SK-N-SH treated with all-trans-retinoic acid at 6 μM for 48 hours (cell line): ENCODE results near the gene SARNP.
A peak's percentile ranks its signal among the peaks of the same experiment; 100 is the strongest.

Experiments
- ATAC-seq: fragments of 200-7000 bp; cut with Tn5 transposase; 3 replicates; pipeline ENCODE4 v1.9.1; 2020; ENCODE audit warnings: mild to moderate bottlenecking, moderate library complexity
- ARNTL ChIP-seq: fragments of 450-650 bp; formaldehyde crosslinking; IDR thresholded peaks from 2 replicates; pipeline ENCODE4 v1.5.0; 2020; ENCODE audit warnings: low read depth, mild to moderate bottlenecking, moderate library complexity, borderline replicate concordance
- BACH2 ChIP-seq: fragments of 250-450 bp; sonication (Bioruptor Pico); IDR thresholded peaks from 2 replicates; pipeline ENCODE4 v1.9.0; 2021; ENCODE audit warnings: mild to moderate bottlenecking, borderline replicate concordance
- ESRRG ChIP-seq: fragments of 250-450 bp; sonication (Bioruptor Pico); IDR thresholded peaks from 2 replicates; pipeline ENCODE4 v1.6.1; 2021; ENCODE audit warnings: mild to moderate bottlenecking
- GLIS3 ChIP-seq: fragments of 250-450 bp; sonication (Bioruptor Pico); IDR thresholded peaks from 2 replicates; pipeline ENCODE4 v1.5.0; 2020; ENCODE audit warnings: mild to moderate bottlenecking, moderate library complexity
- PPARA ChIP-seq: fragments of 250-450 bp; sonication (Bioruptor Pico); IDR thresholded peaks from 2 replicates; pipeline ENCODE4 v1.5.0; 2020; ENCODE audit warnings: mild to moderate bottlenecking, borderline replicate concordance
- RARB ChIP-seq: fragments of 250-450 bp; sonication (Bioruptor Pico); IDR thresholded peaks from 2 replicates; pipeline ENCODE4 v1.8.0; 2021; ENCODE audit warnings: mild to moderate bottlenecking, moderate library complexity
- SNAI2 ChIP-seq: fragments of 250-450 bp; sonication (Bioruptor Pico); IDR thresholded peaks from 2 replicates; pipeline ENCODE4 v1.5.0; 2020; ENCODE audit warnings: mild to moderate bottlenecking, moderate library complexity
- TOX ChIP-seq: fragments of 250-450 bp; sonication (Bioruptor Pico); IDR thresholded peaks from 2 replicates; pipeline ENCODE4 v1.8.0; 2021; ENCODE audit warnings: mild to moderate bottlenecking, moderate library complexity, borderline replicate concordance
- ZFP3 ChIP-seq: fragments of 250-450 bp; sonication (Bioruptor Pico); IDR thresholded peaks from 2 replicates; pipeline ENCODE4 v1.5.0; 2020; ENCODE audit warnings: mild to moderate bottlenecking, moderate library complexity
- ZNF565 ChIP-seq: fragments of 450-650 bp; formaldehyde crosslinking; conservative IDR thresholded peaks from 2 replicates; pipeline ENCODE4 v1.5.0; 2020; ENCODE audit warnings: low read depth, mild to moderate bottlenecking, moderate library complexity
- ZNF70 ChIP-seq: fragments of 450-650 bp; formaldehyde crosslinking; IDR thresholded peaks from 2 replicates; pipeline ENCODE4 v1.5.0; 2020; ENCODE audit warnings: mild to moderate bottlenecking, moderate library complexity
- ZNF8 ChIP-seq: fragments of 450-650 bp; formaldehyde crosslinking; IDR thresholded peaks from 2 replicates; pipeline ENCODE4 v1.5.0; 2020; ENCODE audit warnings: mild to moderate bottlenecking, moderate library complexity
- TF ChIP-seq, protein P1 (sequence below): fragments of 250-450 bp; sonication (Bioruptor Pico); IDR thresholded peaks from 2 replicates; pipeline ENCODE4 v1.5.1; 2020; ENCODE audit warnings: low read depth, mild to moderate bottlenecking, moderate library complexity
- TF ChIP-seq, protein P2 (sequence below): fragments of 250-450 bp; sonication (Bioruptor Pico); IDR thresholded peaks from 2 replicates; pipeline ENCODE4 v1.8.0; 2021; ENCODE audit warnings: low read depth, mild to moderate bottlenecking, moderate library complexity, borderline replicate concordance
- TF ChIP-seq, protein P3 (sequence below): fragments of 250-450 bp; sonication (Bioruptor Pico); IDR thresholded peaks from 2 replicates; pipeline ENCODE4 v1.8.0; 2020; ENCODE audit warnings: mild to moderate bottlenecking, moderate library complexity, borderline replicate concordance

Gene SARNP

DNA sequence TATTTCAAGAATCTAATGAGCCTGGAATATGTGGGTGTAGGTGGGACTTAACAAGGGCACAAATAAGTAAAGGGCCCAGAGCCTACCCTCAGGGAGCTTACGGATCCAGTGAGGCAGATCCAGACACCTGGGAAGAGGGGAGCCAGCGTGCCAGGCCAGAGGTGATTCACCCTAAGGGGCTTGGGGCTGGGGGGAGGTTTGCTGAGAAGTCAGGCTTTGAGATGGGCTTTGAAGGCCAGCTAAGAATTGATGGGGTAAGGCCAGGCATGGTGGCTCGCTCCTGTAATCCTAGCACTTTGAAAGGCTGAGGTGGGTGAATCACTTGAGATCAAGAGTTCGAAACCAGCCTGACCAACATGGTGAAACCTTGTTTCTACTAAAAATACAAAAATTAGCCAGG, 25.9 kb upstream of the SARNP start:
- ATAC-seq: no peak
- TF ChIP-seq GLIS3 (CRISPR knock-in tag): no peak
- TF ChIP-seq, protein P1, sequence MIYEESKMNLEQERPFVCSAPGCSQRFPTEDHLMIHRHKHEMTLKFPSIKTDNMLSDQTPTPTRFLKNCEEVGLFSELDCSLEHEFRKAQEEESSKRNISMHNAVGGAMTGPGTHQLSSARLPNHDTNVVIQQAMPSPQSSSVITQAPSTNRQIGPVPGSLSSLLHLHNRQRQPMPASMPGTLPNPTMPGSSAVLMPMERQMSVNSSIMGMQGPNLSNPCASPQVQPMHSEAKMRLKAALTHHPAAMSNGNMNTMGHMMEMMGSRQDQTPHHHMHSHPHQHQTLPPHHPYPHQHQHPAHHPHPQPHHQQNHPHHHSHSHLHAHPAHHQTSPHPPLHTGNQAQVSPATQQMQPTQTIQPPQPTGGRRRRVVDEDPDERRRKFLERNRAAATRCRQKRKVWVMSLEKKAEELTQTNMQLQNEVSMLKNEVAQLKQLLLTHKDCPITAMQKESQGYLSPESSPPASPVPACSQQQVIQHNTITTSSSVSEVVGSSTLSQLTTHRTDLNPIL (CRISPR knock-in tag): no peak
- TF ChIP-seq RARB (CRISPR knock-in tag): no peak
- TF ChIP-seq, protein P2, sequence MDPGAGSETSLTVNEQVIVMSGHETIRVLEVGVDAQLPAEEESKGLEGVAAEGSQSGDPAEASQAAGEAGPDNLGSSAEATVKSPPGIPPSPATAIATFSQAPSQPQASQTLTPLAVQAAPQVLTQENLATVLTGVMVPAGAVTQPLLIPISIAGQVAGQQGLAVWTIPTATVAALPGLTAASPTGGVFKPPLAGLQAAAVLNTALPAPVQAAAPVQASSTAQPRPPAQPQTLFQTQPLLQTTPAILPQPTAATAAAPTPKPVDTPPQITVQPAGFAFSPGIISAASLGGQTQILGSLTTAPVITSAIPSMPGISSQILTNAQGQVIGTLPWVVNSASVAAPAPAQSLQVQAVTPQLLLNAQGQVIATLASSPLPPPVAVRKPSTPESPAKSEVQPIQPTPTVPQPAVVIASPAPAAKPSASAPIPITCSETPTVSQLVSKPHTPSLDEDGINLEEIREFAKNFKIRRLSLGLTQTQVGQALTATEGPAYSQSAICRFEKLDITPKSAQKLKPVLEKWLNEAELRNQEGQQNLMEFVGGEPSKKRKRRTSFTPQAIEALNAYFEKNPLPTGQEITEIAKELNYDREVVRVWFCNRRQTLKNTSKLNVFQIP (CRISPR knock-in tag): no peak
- TF ChIP-seq BACH2 (CRISPR knock-in tag): no peak
- TF ChIP-seq, protein P3, sequence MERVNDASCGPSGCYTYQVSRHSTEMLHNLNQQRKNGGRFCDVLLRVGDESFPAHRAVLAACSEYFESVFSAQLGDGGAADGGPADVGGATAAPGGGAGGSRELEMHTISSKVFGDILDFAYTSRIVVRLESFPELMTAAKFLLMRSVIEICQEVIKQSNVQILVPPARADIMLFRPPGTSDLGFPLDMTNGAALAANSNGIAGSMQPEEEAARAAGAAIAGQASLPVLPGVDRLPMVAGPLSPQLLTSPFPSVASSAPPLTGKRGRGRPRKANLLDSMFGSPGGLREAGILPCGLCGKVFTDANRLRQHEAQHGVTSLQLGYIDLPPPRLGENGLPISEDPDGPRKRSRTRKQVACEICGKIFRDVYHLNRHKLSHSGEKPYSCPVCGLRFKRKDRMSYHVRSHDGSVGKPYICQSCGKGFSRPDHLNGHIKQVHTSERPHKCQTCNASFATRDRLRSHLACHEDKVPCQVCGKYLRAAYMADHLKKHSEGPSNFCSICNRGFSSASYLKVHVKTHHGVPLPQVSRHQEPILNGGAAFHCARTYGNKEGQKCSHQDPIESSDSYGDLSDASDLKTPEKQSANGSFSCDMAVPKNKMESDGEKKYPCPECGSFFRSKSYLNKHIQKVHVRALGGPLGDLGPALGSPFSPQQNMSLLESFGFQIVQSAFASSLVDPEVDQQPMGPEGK (CRISPR knock-in tag): no peak

DNA sequence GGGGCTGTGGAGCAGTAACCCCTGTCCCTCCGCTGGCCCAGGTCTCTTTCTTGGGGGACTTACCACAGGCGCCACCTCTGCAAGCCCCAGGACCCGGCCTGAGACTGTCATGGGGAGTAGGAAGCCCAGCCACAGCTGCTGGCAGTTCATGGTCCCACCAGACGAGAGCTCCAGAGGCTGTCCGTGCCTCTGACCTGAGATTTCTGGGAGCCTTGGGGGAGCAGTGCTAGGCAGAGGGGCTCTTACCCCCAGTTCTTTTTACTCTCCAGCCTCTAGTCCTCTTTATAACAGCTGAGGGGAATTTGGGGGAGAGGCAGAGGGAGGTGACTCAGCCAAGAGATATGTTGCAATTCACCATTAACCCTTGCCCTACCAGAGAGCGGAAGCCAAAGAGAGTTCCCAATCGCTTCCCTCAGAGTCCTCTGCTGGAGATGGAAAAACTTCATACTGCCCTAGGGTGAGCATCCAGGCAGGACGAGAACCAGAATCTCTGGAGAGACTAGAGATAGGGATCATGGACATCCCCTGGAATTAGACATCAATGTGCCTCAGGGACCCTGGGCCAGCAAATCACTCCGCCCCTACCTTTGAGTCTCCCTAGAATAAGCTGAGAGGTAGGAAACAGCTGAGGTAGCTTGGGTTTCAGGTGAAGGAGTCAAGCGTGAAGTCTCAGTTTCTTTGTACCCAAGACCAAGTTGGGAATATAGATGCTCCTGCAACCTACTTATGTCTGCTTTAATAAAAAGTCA, 25.3 kb upstream of the SARNP start, which contains the start of gene MMP19:
MMP19 (minus strand) TSS at position 256 of the 749 bp plus-strand sequence; CDS start at position 150, 106 bp downstream.
- TF ChIP-seq ZNF8: no peak
- no peak for TF ChIP-seq TOX (CRISPR knock-in tag)
- no peak for TF ChIP-seq ZFP3 (CRISPR knock-in tag)
- no peak for TF ChIP-seq SNAI2
- TF ChIP-seq, protein P2 (CRISPR knock-in tag): no peak
- no peak for TF ChIP-seq ARNTL (CRISPR knock-in tag)
- no peak for TF ChIP-seq PPARA (CRISPR knock-in tag)
- no peak for TF ChIP-seq ESRRG (CRISPR knock-in tag)
- TF ChIP-seq ZNF70 (CRISPR knock-in tag): no peak
- TF ChIP-seq ZNF565 (CRISPR knock-in tag): no peak
- no peak for TF ChIP-seq RARB (CRISPR knock-in tag)
- TF ChIP-seq, protein P1 (CRISPR knock-in tag): no peak
- TF ChIP-seq GLIS3 (CRISPR knock-in tag): no peak
- ATAC-seq: peak; percentile 32

DNA sequence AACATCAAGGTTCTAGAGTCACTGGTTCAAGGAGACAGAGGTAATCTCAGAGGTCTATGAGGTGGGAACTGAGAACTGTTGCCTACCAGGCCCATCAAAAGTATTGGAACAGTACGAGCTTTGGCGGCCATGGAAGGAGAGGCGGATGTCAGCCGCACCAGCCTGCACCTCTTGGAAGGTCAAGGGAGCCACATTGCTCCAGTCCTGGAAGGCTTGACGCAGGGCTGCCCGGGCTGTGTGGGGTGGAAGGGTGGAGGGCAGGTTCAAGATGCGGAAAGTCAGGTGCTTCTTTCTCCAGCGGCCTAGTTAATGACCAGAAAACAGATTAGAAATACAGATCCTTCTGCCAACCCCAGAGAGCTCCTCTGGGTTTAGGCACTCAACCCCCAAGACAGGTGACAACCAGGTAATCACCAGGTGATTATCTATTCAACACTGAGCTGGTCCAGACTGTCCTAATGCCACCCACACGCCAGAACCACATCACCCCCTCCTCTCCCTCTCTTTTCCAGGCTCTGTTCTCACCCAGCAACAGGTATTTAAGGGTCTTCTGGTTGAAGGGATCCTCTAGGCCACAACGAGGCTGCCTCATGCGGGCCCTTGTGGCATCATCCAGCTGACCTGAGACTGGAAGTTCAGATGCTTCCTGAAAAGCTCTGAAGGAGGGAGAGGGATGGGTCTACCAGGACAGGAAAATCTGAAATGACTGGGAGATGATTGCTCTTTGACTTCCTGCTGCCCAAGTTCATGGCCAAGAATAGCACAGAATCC, 23.2 kb upstream of the SARNP start:
- TF ChIP-seq, protein P1 (CRISPR knock-in tag): no peak
- ATAC-seq: no peak
